ENCODE data around the gene MAMLD1.

MAMLD1 gene

DNA sequence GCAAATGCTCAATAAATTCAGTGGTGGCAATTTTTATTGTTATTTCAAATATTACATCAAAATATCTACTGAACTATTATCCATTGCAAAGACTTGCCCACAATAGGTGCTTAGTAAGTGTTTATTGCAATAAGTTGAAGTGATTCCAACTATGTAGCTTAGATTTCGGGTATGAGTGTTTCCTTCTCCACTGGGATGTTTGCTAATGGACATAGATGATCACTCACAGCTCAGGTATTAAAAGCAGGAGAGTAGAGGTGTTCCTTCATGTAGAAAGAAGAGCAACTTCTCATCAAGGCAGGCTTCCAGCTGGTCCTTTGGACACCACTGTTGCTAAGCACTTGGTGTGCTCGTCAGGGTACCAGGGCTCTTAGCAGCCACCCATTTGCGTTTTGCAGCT is 139.0 kb downstream of the MAMLD1 start:
- no peak for DNase-seq (ENCODE audit: low read depth in 2 of 2)

DNA sequence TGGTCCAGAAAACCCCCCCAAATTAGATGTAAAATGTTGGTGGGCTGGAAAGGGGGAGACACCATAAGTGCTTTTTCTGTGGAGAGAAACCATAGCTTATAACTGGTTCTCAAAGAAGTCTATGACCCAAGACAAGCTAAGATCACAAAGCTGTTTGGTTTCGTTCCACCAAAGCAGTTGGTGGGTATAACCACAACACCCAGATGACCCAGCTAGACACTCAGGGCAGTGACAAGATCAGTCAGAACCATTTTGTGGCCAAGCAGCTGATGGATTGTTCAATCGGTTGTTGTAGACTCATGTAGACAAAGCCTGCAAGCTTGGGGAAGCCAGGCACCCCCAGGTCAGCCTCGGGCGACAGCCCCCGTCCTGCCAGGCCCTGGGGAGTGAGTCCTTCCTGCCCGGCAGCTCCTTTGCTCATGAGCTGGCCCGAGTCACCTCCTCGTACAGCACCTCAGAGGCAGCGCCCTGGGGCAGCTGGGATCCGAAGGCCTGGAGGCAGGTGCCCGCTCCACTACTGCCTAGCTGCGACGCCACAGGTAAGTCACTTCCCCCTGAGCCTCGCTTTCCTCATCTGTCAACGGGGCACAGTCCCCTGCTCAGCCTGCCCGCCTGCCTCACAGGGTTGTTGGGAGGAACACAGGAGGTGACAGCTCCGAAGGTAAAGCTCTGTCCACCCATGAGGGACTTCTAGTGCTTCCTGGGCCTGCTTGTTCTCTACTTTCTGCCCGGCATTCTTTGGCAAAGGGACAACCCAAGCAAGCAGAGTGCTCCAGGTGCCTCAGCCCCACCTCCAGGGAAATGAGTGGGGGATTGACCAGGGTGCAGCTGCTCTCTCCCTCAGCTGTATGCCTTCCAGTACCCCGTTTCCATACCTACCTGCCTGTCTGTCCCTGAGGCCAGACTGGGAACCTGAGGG is 140.1 kb downstream of the MAMLD1 start:
- DNase-seq (ENCODE audit: low read depth in 2 of 2), result no peak

DNA sequence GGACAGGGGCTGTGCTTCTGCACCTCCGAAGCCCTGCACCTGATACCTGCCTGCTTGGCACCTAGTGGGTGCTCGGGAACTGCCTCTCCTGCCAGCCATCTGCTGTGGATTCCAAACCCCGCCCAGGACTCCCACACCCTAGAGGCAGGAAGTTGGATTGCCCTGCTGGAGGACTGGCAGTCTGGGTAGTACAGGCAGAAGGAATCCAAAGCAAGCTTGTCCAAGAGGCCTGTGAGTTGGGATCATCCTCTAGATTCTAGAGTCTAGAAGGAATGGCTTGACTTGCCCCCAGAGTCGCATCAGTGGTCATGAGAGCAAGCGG is 140.7 kb downstream of the MAMLD1 start:
- DNase-seq (ENCODE audit: low read depth in 2 of 2), result no peak

DNA sequence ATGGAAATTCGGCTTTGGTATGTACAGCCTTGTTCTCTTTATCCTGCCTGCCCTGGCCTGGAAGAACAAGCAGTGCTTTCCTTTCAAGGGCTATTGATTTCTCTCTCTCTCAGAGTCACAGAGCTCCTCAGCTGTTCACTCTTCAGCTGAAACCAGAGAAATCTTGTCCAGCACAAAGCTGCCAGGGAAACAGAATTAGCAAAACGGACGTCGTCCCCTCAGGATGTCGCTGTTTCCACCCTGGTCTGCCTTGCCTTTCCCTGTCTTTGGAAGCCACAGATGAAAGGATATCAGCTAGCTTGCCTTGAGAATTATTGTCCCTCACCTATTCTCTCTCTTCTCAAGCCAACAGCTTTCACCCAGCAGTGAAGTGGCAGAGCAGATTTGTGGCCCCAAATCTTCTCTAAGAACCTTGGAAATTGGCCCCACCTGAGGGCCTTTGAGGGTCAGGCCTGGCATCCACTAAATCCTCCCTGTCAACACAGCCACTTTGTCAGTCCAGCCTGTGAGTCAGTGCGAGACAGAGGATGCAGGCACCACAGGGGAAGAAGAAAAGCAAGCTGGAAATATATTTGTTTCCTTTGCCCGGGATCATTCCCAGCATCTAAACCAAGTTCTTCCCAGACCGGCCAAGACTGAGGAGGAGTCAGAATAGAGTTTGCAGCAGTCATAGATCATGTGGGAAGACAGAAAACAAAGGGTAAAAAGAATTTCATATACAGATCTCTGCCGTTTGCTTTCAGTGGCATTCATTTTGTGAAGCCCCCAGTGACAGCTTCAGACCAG is 141.5 kb downstream of the MAMLD1 start:
- no peak for DNase-seq (ENCODE audit: low read depth in 2 of 2)

DNA sequence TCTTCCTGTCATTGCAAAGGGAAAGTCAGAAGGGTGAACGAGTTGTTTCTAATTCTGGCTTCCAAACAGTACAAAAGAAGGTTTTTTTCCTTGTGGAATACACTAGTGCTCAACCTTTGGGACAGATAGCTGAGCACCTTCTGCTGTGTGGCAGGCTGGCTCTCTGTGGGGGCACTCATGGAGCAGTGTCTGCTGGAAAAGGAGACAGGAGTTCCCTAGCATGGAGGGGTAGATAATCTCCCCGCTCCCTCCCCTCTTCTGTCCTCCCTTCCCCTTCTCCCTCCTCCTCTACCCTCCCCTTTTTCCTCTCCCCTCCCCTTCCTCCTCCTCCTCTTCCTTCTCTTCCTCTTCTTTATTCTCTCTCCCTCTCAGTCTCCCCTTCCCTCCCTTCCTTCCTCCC is 142.9 kb downstream of the MAMLD1 start:
- DNase-seq (ENCODE audit: low read depth in 2 of 2), result no peak

DNA sequence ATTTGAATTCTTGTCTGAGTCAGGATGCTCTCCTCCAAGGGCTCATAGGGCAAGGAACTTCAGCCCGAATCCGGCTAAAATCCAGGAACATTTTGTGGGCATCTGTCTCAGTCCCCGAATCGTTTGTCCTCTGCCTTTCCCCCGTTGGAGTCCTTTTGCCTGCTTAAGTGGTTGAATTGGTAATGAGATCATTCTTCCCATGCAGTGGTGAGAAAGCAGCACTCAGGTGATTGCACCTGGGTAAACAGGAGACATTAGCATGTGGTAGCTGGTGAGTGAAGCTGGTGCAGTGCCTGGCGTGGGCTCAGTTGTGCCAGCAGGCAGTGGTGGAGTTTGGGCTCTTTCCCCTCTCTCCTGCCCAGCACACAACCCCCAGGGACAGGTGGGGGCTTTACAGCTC is 143.4 kb downstream of the MAMLD1 start:
- no peak for DNase-seq (ENCODE audit: low read depth in 2 of 2)

DNA sequence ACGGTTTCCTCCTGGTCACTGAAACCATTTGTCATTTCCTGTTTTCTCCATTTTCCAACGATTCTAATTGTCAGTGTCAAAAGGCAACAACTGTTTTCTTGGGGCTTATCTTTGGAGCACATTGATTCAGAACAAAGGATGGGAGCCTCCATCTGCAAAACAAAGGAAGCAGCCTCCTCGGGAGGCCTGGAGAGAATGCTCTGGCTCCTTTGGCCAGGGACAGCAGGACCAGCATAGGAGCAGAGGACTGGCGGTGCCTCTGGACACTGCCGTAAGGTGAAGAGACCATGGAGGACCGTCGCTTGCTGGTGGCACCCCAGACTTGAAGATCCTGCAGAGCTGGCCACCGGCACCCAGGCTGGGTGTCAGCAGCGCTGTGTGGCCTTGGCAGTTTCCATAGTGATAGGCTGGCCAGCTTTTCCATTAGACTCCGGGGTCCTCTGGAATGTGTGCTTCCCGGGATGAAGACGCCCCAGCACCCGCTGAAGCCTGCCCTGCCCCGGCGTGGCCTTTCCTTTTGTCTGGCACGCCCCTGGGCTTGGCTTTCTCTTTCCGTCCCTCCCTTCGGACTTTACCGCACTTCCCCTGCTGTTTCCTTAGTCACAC is 144.2 kb downstream of the MAMLD1 start:
- DNase-seq (ENCODE audit: low read depth in 2 of 2), result no peak

DNA sequence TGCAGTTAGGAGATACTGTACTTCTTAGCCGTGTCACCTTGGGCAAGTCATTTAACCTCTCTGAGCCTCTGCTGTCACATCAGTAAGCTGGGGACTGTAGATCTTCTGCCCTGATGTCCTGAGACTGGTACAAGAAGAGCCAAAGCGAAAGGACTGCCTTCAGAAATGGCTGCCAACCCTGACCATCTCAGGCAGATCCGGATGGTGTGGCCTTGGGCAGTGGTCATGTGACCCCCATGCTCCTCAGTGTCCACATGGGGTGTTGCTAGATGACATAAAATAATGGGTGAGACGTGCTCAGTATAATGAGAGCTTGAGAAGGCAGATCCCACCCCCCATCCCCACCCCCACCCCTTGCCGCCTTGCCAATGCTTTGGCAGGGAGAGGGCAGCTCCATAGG is 144.9 kb downstream of the MAMLD1 start:
- no peak for DNase-seq (ENCODE audit: low read depth in 2 of 2)

DNA sequence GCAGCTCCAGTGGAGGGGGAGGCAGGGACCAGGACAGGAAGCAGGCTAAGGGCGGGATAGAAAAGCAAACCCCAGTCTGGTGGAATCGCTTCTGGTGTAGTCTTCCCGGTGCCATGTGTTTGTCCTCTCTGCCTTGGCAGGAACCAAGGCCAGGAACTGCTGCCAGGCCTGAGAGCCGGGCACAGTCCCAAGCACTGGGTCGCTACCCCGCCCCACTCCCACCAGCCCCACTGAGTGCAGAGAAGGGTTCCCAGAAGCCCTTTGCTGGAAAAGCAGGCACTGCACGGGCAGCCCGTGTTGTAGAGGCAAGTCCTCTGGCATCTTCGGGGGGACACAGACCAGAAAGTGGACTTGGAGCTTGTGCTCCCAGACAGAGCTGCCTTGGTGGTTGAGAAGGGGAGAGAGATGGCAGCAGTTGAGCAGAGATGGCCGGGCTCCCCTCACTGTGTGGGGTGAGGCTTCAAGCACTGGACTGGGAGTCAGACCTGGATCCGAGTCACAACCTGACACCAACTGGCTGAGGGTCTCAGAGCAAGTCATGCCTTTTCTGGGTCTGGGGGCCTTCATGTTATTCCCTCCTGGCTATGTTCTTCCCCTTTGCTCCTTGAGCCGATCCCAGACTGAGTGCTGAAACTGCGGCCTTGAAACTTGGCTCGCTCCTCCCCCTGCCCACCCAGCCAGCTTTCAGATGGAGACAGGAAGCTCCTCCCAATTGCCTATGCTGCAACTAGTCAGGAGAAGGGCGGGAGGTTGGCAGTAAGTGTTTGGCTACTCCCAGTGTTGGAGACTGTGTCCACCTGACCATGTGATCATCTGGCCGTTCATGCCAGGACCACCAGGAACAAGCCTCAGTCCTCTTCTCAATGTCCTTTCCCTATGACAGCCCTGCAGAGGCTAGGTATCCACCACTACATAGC is 145.6 kb downstream of the MAMLD1 start:
- DNase-seq (ENCODE audit: low read depth in 2 of 2), result no peak

DNA sequence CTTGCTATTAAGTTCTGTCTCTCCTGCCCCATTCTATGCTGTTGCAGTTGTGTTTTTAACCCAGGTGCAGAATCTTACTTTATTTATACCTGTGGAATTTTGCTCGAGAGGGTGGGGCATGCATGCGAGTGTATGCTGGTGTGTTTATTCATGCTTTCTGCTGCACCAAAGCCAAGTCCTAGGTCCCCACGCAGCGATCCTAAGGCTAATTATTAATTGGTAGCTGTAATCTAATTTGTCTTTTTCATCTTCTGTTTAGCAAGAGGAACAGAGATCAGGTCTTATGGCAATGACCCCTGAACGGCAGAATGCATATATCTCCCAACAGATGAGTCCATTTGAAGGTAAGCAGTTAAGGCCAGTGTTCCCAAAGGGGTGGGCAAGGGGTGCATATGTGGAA is 146.6 kb downstream of the MAMLD1 start:
- DNase-seq (ENCODE audit: low read depth in 2 of 2), result no peak

DNA sequence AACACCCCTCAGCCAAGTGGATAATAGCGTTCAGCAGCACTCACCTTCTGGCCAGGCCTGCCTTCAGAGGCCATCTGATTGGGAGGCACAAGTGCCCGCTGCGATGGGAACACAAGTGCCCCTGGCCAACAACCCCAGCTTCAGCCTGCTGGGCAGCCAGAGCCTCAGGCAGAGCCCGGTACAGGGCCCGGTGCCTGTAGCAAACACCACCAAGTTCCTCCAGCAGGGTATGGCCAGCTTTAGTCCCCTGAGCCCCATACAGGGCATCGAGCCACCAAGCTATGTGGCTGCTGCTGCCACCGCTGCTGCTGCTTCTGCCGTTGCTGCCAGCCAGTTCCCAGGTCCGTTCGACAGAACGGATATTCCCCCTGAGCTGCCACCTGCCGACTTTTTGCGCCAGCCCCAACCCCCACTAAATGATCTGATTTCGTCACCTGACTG is 149.4 kb downstream of the MAMLD1 start:
- no peak for DNase-seq (ENCODE audit: low read depth in 2 of 2)

DNA sequence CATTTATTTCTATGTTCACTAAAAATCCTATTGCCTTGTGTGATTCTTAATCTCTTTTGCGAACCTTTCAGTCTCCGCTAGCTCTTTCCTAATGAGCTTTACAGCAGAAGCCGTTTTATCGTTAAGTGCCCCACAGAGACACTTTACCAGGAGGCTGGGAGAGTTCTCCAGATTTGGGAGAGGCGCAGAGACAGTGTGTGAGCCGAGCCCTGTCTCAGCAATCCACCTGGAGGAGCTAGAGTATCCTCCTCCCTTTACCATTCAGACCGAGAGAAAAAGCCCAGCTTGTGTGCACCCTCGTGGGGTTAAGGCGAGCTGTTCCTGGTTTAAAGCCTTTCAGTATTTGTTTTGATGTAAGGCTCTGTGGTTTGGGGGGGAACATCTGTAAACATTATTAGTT is 150.4 kb downstream of the MAMLD1 start:
- DNase-seq (ENCODE audit: low read depth in 2 of 2), result no peak

DNA sequence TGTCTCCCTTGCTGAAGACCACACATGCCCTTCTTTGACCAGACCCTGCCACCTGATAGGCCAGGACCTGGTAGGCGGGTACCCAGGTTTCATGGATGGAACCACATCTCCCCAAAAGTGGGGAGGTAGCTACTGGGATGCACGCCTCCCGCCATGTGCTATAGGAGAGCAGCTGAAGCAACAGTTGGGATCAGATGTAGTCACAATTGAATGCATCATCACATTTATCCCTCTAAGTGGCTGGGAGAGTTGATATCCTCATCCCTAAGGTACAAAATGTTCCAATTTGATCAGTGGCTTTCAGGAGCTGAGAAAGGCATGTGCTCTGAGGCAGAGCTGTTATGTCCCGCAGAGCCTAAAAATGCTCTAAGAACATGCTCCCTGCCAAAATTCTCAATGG is 151.3 kb downstream of the MAMLD1 start:
- no peak for DNase-seq (ENCODE audit: low read depth in 2 of 2)

DNA sequence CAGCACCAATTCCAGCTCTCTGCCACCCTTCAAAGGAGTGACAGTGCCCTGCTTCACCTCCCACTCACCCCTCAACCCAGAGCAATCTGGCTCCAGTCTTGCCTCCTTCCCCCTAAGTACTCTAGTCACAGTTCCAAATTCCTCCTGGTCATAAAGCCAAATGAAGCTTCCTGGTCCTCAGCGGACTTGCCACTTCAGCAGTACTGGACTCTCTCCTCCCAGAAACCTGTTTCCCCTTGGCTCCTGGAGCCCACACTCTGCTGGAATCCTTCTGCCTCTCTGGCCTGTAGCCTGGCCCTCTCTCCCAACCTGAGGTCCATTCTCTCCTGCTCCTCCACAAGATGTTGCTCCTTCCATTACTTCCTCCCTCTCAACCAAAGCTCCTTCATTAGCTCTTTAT is 152.7 kb downstream of the MAMLD1 start:
- no peak for DNase-seq (ENCODE audit: low read depth in 2 of 2)

DNA sequence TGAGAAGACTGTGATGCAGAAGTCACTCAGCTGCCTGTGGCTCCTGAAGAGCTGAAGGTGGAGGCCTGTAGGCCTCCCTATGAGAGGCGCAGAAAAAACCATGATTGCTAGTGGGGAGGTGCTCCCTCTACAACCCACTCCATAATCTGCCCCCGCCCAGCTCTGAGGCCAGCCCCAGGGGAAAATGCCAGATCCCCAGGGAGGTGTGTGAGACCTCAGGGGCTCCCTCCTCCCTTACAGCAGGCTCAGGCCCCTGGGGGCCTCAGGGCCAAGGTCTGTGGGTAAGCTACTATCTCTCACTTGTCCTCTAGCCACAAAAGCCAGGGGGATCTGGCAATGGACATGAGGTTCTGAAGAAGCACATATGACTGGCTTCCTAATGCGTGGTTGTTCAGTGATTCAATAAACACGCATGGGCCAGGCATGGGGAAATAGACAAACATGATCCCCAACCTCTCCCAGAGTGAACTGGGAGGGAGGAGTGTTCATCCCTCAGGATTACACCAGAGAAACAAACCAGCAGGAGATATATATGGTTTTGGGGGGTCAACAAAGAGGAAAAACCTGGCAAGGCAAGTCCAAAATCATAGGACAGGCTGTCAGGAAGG is 154.3 kb downstream of the MAMLD1 start:
- no peak for DNase-seq (ENCODE audit: low read depth in 2 of 2)

DNA sequence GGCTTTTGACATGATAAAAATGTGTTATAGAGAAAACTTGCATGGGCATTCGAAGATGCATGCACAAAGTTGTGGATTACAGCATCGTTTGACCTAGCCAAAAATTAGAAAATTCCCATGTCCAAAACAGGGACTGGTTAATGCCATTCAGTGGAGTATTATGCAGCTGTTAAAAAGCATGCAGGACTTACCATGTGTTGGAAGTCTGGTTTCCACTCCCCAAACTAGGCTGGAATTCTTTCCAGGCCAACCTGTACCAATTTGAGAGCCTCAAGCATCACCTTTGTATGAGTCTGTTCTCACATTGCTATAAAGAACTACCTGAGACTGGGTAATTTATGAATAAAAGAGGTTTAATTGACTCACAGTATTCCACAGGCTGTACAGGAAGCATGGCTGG is 159.4 kb downstream of the MAMLD1 start:
- DNase-seq (ENCODE audit: low read depth in 2 of 2), result no peak

DNA sequence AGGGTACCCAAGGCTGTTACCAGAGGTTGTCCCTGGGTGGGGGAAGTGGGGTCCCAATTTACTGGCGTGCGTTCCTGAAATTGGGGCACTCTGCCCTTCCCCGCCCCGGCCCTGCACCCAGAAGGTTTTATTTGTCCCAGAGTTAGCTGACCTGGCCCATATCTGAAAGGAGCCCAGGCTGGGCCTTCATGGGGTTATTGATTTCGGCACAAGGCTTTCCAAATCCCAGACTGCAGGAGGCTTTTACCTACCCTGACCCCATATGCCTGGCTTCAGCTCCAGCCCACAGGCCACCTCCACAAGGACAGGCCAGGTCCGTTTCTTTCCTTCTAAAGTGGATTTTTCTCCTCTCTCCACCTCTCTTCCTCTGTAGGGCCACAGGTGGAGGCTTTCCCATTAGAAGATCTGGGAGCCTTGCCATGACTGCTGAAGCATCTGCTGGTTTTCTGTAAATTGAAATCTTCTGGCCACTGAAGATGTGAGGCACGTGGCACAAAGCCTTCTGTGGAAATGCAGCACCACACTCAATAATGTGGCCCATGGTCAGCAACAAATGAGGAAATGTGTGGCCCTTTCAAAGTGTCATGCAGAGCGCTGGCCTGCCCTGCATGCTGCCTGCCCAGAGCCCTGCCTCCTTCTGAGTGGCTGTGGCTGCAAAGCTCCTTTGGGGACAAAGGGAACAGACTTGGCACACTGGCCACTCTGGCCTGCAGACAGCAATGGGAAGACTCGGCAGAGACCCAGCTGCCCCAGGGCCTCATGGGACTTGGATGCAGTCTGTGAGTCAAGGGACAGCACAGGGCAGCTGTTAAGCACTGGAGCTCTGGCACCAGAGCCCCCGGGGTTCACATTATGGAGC is 162.2 kb downstream of the MAMLD1 start:
- no peak for DNase-seq (ENCODE audit: low read depth in 2 of 2)

DNA sequence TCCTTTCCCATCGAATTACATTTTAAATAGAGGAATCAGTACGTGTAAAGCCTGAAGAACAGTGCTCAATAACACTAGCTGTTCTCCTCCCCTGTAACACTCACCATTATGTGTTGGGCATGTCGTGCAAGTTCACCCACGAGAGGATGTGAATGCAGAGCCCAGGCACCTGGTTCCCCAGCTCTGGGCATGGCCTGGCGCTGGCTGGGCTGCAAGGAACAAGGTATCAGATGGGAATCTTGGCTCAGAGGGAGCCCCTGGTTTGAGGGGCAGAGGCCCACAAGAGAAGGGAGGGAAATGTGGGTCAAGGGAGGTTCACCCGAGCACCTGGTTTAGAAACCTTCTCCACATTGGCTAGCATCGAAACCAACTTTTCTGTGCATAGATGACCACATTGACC is 163.6 kb downstream of the MAMLD1 start:
- DNase-seq (ENCODE audit: low read depth in 2 of 2), result no peak

DNA sequence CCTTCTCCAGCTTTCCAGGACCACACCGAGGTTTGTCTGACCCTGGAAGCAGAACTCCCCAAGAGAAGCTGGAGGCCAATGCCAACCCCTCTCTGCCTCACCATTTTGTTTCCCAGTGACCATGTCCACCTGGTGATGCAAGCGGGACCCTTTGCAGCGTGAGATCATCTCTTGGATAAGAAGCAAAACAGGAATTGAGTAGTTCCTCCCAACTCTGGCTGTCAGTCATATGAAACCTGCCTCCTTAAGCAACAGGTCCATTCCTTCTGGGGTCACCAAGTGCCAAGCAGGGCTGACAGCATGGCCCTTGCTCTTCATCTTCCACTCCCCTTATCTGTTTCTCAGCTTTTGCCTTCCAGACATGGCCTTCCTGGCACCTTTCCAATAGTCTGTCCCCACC is 164.0 kb downstream of the MAMLD1 start:
- DNase-seq (ENCODE audit: low read depth in 2 of 2), result no peak

DNA sequence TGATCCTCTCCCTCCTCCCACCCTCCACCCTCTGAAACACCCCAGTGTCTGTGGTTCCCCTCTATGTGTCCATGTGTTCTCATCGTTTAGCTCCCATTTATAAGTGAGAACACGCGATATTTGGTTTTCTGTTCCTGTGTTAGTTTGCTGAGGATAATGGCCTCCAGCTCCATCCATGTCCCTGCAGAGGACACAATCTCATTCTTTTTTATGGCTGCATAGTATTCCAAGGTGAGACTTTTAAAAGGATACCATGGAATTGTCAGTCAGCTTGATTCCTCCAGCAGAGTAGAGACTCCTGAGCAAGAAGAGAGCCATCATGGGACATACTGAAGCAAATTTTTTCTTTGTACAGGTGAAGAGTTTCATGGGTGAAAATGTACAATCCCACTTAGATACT is 166.5 kb downstream of the MAMLD1 start:
- no peak for DNase-seq (ENCODE audit: low read depth in 2 of 2)
